G401 (cell line): Measurements from ENCODE around the gene ABAT. TPM values are rescaled to one million over a fixed set of nuclear protein-coding genes. Genes with fewer than 3 reads are reported as not detected.
"Not testable (repeated sequence)": the region's sequence is repeated elsewhere in the genome, so short reads cannot be mapped to it uniquely, and the experiment has no call there.

ENCODE experiments used
- DNase-seq: peaks from one replicate; pipeline ENCODE4 v3.0.0-alpha.2; 2015; ENCODE audit warnings: low spot score
- in situ Hi-C: cut with HindIII; loops from 2 replicates; pipeline ENCODE4 v1.10.0; 2016; ENCODE audit warnings: low sequenced_read_pairs, mixed read lengths
- total RNA-seq: library from RNA; depleted of rRNA; stranded (reverse); fragments of >200 nt; shearing (Covaris generic); gene quantifications from 2 replicates; pipeline ENCODE4 v1.2.3, GENCODE V29; 2014

The ABAT gene
- total RNA-seq, 1 experiment from 2014 or later: 8.0 TPM

DNA sequence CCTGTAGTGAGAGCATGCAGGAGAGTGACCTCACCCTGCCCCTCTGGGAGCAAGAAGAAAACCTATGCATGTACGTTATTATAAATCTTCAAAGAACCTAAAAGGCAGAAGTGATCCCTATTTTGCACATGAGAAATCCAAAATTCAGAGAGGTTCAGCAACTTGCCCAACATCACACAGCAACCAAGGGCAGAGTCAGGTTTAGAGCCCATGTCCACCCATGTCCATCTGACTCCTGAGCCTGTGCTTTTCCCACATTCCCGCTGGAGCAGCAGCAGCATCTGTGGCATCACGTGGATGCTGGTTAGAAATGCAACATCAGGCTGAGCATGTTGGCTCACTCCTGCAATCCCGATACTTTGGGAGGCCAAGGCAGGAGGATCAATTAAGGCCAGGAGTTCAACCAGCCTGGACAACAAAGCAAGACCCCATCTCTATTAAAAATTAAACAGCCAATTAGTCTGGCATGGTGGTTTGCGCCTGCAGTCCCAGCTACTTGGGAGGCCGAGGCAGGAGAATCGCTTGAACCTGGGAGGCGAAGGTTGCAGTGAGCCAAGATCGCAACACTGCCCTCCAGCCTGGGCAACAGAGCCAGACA, 26.6 kb upstream of the ABAT start:
- no peak for DNase-seq
- in situ Hi-C loops: no loop called here

DNA sequence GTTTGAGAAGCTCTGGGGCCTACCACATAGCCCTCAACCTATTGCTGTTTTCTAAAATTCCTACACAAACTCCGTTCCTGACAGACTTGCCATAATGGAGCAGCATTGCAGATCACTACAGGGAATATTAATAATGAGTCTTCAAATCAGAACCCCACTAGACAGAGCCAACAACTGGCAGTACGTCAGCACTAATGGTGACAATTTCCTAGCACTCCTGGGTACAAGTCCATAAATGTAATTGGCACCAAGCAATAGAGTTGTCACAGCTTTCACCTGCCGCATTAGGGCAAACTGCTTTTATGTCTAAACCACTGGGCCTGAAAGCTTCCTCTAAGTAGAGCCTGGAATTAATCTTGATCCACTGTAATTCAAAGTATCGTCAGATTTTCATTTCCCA, 25.5 kb upstream of the ABAT start:
- in situ Hi-C loops: no loop called here
- no peak for DNase-seq

GRCh38 chr16:8649829-8650554, 24.4 kb upstream of the ABAT start:
- in situ Hi-C loops: no loop called here
- no peak for DNase-seq

DNA sequence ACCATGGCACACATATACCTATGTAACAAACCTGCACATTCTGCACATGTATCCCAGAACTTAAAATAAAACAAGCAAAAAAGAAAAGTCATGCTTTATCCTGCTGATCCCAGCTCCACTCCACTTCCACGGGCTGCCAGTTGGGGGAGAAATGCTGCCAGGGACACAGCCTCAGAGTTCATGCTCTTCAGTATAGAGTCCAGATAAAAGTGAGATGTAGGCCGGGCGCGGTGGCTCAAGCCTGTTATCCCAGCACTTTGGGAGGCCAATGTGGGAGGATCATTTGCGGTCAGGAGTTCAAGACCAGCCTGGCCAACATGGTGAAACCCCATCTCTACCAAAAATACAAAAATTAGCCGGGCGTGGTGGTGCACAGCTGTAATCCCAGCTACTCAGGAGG, 22.5 kb upstream of the ABAT start:
- in situ Hi-C loops, DNase-seq: not testable (repeated sequence)

DNA sequence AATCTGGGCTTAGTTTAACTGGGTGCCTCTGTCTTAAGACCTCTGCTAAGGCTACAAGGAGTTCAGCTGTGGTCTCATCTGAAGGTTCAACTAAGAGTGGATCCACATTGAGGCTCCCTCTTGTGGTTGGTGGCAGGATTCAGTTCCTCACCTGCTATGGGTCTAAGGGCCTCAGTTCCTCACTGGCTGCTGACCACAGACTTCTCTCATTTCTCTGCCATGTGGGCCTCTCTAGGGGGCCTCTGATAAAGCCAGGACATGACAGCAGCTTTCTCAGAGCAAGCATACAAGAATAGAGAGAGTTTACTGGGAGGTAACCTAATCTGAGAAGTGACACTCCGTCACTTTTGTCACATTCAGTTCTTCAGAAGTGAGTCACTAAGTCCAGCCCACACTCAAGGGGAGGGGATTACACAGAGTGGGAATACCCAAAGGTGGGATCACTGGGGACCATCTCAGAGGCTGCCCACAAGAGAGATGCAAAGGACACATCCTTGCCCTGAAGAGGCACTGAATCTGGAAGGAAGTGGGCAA, 19.2 kb upstream of the ABAT start:
- in situ Hi-C loops: no loop called here
- DNase-seq: no peak

DNA sequence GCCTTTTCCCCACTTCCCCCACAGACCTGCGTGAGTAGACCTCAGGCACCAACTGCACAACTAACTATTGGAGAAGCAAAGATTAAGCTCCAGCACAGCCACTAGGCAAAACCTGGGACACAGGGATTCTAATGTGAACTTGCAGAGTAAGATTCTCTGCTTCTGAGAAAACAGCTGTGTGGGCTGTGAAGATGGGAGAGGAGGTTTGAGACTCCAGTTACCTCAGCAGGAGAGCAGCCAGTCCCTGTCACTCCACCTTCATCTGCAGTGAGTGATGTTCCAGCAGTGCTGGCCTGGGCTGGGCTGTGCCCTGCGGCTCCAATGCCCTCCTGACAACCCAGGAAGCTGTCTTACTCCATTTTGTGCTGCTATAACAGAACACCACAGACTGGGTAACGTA, 18.0 kb upstream of the ABAT start:
- no peak for DNase-seq
- in situ Hi-C loops: no loop called here

GRCh38 chr16:8660841-8661301, 13.5 kb upstream of the ABAT start:
- in situ Hi-C loops: no loop called here
- peak; percentile 79 for DNase-seq

DNA sequence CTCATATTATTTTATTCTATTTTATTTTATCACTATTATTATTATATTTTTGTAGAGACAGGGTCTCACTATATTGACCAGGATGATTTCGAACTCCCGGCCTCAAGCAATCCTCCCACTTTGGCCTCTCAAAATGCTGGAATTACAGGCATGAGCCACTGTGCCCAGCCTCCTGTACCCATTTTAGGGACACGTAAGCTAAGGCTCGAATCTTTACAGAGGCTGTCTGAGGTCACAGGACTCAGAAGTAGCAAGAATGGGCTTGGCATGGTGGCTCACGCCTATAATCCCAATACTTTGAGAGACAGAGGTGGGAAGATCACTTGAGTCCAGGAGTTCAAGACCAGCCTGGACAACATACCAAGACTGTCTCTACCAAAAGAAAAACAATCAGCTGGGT, 12.7 kb upstream of the ABAT start:
- DNase-seq: no peak
- in situ Hi-C loops: no loop called here

DNA sequence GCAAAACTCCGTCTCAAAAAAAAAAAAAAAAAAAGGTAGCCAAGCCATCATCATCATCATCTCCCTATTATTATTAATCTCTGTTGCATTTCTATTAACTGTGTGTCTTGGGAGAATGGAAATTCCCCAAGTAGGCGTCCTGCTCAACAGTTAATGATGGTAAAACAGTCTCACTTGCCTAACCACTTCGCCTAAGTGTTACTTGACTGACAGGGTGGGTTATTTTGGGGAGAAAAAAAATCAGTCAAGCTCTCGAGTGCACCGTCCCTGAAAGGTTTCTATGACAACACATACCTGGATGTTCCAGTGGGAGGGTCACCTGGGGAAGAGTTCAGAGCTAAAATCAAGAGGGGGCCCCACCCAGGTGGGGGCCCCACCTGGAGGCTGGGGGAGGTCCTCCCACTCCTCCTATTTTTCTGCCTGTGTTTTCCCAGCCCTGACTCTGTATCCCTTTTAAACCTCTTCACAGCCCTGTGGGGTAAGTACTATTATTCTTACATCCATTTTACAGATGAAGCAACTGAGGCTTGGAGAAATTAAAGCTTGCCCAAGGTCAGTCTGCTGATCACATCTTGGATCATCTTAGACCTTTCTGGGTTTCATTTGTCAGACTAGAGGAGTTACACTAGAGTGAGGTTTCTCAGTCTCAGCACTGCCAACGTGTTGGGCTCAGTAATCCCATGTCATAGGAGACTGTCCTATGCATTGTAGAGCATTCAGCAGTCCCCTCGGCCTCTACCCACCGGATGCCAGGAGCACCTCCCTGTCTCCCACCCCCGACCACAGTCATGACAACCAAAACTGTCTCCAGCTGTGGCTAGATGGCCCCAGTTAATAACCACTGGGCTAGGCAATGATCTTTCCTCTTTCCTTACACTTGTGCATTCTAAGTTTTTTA, 11.0 kb upstream of the ABAT start:
- DNase-seq: no peak
- in situ Hi-C loops: no loop called here

- in situ Hi-C loops: no loop called here
- no peak for DNase-seq
Observed at GRCh38 chr16:8665529-8665928, 8.9 kb upstream of the ABAT start.

DNA sequence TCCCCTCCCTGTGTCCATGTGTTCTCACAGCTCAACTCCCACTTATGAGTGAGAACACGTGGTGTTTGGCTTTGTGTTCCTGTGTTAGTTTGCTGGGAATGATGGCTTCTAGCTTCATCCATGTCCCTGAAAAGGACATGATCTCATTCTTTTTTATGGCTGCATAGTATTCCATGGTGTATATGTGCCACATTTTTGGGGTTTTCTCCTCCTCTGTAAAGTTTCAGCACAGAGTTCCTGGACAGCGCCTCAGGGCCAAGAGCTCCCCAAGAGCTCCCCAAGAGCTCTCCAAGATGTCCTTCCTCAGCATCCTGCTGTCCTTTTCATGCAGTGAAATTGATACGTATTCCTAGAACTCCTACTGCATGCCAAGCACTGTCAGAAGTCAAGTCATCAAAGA, 6.9 kb upstream of the ABAT start:
- no peak for DNase-seq
- in situ Hi-C loops: no loop called here

DNA sequence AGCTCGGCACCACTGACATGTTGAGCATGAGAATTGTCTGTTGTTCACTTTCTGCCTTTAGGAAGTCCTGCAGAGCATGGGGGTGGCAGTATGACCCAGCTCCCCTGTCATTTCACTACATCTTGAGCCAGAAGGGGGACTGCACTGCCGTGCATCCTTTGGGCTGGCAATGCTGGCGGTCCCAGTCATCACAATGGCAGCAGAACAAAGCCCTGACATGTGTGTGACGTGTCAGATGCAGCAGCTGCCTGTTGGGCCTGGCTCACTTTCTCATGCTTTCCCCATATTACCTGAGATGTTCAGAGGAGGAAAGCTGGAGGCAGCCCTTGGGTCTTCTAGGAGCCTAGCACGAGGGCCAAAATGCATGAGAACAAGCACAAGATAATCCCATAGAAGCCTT, 6.3 kb upstream of the ABAT start:
- in situ Hi-C loops: no loop called here
- no peak for DNase-seq

- in situ Hi-C loops: no loop called here
- DNase-seq: no peak
Observed at GRCh38 chr16:8669481-8669880, 4.9 kb upstream of the ABAT start.

DNA sequence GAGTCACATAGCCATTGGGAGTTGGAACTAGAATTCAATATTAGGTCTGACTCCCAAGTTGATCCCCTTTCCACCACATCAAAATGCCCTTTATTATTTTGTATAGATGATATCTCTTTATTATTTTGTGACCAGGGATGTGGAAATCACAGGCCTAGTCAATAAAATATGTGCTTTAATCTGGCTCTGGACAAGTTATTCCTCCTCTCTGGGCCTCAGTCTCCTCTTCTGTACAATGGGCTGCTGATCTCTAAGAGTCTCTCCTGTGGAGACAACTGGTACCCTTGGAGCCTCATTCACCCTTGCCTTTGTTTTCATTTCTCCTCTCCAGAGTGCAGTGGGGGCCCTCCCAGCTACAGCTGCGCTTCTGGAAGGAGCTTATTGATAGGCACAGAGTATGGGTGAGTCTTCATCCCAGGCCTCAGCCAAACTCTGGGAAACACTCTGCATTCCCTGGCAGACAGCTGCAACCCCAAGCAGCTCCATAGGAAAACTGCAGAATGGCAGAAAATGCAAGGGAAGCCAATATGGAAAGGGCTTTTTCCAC, 4.3 kb upstream of the ABAT start:
- no peak for DNase-seq
- in situ Hi-C loops: no loop called here

GRCh38 chr16:8673611-8674412, 605 bp upstream of the ABAT start:
- no peak for DNase-seq
- in situ Hi-C loops: no loop called here

DNA sequence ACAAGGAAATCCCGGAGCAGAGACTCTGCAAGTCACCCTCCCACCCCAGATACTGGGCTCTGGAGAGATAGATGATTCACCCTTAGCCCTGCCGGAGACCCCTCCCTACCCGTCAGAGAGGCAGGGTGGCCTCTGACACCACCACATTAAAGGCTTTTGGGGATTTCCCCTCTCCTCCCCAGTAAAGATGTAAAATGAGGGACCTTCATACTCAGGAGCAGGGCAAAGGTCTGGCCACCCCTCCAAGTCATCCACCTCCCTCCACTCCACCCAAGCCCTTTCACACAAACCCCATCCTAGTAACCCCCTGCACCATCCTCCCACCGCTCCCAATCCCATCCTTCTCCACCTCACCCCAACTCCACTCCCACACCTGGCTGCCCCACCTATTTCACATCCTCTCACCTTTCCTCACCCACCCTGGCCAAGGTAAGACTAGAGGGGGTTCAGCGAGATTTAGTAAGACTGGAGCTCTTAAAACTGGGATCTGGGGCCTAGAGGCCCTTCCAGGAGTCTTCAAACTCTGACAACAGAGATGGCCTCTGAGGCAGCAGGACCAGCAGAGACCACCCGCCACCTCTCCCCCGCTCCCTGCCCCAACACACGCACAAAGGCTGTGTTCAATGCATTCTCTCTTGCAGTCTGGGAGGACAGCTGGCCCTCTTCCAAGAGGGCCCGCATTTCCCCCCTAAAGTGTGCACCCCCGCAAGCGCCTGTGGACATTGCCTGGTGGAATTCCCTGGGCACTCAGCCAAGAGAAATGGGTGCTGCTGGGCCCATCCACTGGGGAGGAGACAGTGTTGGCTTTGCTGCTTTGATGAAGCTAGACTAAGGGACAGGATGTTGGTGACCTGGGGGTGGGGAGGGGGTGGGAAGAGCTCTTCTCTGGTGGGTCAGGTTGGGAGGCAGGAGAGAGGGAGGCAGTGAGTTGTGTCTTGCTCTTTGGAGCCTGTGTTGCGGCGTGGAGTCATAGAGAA, 1.1 kb downstream of the ABAT start:
- in situ Hi-C loops: no loop called here
- no peak for DNase-seq

DNA sequence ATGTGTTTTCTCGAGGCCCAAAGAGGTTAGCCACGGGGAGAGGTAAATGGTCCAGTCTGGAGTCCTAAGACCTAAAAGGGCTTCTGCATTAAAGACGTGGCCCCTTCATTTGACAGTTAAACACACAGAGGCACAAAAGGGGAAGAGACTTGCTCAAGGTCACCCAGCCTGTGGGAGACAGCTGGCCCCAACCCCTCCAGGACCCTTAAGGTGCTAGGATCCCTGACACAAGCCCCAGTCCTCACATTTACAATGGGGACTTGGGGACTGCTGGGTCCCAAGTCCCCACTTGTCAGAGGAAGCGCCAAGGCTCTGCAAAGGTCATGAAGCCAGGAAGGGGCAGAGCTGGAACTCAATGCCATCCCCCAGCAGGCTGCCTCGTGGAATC, 1.7 kb downstream of the ABAT start:
- no peak for DNase-seq
- in situ Hi-C loops: no loop called here
